ENCODE data around the gene MDP1. TPM values are rescaled to one million over a fixed set of nuclear protein-coding genes. Genes with fewer than 3 reads are reported as not detected.
"Not testable (repeated sequence)": the region's sequence is repeated elsewhere in the genome, so short reads cannot be mapped to it uniquely, and the experiment has no call there.

The MDP1 gene
- total RNA-seq, 1 experiment from 2014 or later: 15.0 TPM

DNA sequence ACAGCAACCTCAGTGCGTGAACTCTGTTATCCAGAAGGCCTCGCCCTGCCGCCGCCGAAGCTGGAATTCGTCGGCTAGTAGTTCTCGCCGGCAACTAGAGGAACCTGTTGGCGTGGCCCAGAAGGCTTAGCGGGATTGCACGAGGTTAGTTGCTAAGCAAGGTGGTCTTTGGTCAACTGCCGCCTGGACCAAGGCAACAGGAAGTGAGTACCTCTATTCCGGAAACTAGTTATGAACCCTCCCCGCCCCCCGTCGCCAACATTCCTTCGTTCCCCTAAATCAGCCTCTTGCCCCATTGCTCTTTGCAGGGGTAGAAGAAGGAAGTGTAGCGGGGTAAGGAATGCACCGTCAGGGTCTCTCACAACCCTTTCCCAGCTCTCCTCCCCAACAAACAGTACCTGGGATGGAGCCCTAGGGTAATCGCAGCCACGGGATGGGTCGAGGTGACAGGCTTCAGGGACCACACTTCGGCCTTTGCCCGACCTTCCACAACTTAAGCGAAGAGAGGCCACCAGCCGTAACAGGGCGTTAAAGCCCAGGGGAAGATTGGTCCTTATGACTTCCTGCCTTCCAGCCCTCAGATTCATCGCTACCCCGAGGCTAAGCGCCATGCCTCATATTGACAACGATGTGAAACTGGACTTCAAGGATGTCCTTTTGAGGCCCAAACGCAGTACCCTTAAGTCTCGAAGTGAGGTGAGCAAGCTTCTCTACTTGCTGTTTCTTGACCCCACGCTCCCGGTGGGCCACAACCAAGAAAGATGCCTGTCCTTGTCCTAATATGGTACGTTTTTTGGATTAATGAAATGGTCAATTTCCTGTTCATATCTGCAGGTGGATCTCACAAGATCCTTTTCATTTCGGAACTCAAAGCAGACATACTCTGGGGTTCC lies 17.0 kb upstream of the MDP1 start, which contains the start of gene GMPR2:
GMPR2 (plus strand) TSS at position 285 of the 893 bp plus-strand sequence; CDS start at position 610, 325 bp downstream.
- no peak for DNase-seq (ENCODE audit: extremely low read depth, low read depth)

DNA sequence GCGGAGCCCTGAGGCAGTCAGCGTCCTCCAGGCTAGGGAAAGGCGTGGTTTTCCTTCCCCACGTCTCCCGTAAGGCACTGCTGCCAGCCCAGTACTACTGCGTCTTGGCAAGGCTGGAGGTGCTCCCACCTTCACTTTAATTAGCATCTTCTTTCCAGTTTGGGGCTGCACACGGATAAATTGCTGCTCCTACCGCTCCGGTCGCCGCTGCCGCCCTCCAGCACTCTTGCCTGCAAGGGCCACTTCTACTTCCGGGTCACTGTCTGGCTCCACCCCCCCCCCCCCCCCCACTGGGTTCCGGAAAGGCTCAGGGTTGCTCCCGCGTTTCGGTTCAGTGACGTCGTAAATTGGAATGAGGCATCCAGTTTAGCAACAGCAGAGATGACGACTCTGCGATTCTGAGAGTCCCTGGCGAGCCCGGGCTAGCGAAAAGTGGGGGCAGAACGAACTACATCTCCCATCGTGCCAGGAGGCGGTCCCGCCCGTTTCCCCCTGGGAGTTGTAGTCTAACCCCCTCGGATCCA lies 16.3 kb upstream of the MDP1 start, which contains the start of gene NEDD8:
NEDD8 (minus strand) TSS at position 247 of the 524 bp plus-strand sequence; CDS start at position 147, 100 bp downstream.
- peak; percentile 96 for DNase-seq (ENCODE audit: extremely low read depth, low read depth)

DNA sequence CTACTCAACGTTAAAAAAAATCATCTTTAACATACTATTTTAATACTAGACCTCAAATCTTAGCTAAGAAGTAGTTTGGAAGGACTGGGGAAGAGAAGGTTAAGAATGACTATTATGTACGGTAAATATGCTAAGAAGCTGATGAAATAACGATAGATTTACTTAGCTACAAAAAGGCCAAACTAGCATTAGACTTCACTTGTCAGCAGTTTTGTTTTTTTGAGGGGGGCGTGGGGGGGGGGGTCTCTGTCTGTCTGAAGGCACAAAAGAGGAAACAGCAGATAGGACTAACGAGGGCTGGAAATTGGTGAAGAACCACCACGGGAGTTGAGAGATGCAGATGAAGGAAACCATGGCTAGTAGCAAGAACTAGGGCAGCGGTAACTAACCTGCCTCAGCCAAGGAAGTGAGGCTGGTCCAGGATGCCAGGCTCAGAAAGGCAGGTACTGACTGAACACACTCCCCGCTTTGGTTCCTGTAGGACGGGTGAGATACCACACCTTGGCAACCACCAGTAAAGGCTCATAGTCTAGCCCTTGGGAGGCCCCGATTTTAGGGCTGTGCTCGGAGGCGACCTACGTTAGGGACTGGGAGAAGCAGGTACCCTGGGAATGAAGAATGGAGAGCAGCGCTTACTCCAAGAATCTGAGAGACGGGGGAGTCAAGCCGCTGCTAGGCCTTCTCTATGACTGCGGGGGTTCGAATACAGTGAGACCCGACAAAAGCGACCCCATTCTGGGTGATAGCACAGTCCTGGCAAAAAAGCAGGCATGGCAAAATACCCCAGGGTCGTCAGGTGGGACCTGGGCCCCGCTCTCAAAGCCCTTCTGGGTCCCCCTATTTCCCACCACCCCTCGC lies 15.6 kb upstream of the MDP1 start:
- no peak for DNase-seq (ENCODE audit: extremely low read depth, low read depth)

GRCh38 chr14:24228902-24229301 lies 13.0 kb upstream of the MDP1 start:
- no peak for DNase-seq (ENCODE audit: extremely low read depth, low read depth)

- DNase-seq (ENCODE audit: extremely low read depth, low read depth): no peak
These were observed 10.6 kb upstream of the MDP1 start for GRCh38 chr14:24226473-24226872.

GRCh38 chr14:24224618-24225071 lies 8.8 kb upstream of the MDP1 start:
- no peak for DNase-seq (ENCODE audit: extremely low read depth, low read depth)

- DNase-seq (ENCODE audit: extremely low read depth, low read depth): not testable (repeated sequence)
These were observed 7.1 kb upstream of the MDP1 start for GRCh38 chr14:24222987-24223386.

GRCh38 chr14:24219521-24219920 lies 3.7 kb upstream of the MDP1 start:
- no peak for DNase-seq (ENCODE audit: extremely low read depth, low read depth)

GRCh38 chr14:24219080-24219479 lies 3.2 kb upstream of the MDP1 start:
- no peak for DNase-seq (ENCODE audit: extremely low read depth, low read depth)

GRCh38 chr14:24216876-24217275 lies 1.0 kb upstream of the MDP1 start:
- DNase-seq (ENCODE audit: extremely low read depth, low read depth): not testable (repeated sequence)

GRCh38 chr14:24216345-24216699 lies 456 bp upstream of the MDP1 start:
- DNase-seq (ENCODE audit: extremely low read depth, low read depth): no peak

DNA sequence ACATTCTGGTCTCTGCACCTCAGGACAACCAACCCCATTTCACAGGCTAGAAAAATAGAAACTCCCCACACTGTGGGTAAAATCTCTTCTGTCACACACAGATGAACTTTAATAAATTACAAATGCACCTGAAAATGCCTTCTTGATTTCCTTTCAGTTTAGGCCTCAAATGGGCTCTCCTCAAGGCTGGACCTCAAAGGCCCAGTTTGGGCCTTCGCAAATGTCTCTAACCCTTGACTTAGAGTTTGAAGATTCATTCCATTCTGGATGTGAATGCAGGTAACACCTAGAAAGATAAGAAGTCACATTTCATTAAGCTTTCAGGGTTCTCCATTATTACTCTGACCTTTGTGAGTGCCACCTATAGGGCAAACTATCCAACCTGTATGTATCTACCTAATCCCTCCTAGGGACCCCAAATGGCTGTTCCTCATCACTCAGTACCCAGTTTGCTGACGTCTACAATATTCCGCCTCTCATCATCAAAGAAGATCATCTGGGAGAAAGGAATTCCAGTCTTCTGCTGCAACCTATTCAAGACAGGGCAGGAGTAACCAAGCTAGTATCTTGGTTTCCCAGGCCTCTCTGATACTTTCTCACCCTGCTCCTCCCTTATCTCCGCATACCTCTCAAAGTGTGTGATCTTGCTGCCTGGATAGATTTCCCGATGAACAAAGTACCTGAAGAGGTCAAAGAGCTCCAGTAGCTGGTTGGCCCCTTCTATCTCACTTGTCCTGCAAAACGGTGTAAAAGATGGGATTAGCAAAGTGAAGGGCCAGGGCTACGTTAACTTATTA lies 1.8 kb downstream of the MDP1 start:
- no peak for DNase-seq (ENCODE audit: extremely low read depth, low read depth)

- peak; percentile 96 for DNase-seq (ENCODE audit: extremely low read depth, low read depth)
These were observed 2.7 kb downstream of the MDP1 start, which contains the start of gene CHMP4A for GRCh38 chr14:24212924-24213865. CHMP4A (minus strand) TSS chr14:24213488; CDS start chr14:24213439, 49 bp downstream.

DNA sequence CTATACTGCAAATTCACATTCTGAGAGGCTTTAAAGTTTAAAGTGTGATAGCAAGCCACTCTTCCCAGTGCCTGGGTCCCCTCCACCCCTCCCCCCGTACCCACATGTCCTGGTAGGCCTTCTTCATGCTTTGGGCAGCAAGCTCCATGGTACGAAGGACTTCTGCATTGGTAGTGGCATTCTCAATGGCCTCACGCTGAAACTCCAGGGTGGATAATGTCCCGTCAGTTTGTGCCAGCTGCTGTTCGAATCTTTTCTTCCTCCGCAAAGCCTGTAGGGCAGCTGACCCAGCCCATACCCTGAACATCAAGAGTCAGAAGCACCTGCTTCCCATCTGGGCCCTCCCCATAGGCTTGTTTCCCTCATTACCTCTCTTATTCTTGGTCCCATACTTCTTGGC lies 4.6 kb downstream of the MDP1 start:
- no peak for DNase-seq (ENCODE audit: extremely low read depth, low read depth)

GRCh38 chr14:24207625-24208024 lies 8.2 kb downstream of the MDP1 start:
- DNase-seq (ENCODE audit: extremely low read depth, low read depth): no peak

DNA sequence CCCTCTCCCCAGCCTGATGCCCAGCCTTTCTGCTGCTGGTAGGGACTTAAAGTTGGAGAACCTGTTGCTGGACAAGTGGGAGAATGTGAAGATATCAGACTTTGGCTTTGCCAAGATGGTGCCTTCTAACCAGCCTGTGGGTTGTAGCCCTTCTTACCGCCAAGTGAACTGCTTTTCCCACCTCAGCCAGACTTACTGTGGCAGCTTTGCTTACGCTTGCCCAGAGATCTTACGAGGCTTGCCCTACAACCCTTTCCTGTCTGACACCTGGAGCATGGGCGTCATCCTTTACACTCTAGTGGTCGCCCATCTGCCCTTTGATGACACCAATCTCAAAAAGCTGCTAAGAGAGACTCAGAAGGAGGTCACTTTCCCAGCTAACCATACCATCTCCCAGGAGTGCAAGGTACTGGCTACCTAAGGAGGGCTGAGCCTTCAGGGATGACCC lies 8.7 kb downstream of the MDP1 start:
- no peak for DNase-seq (ENCODE audit: extremely low read depth, low read depth)

DNA sequence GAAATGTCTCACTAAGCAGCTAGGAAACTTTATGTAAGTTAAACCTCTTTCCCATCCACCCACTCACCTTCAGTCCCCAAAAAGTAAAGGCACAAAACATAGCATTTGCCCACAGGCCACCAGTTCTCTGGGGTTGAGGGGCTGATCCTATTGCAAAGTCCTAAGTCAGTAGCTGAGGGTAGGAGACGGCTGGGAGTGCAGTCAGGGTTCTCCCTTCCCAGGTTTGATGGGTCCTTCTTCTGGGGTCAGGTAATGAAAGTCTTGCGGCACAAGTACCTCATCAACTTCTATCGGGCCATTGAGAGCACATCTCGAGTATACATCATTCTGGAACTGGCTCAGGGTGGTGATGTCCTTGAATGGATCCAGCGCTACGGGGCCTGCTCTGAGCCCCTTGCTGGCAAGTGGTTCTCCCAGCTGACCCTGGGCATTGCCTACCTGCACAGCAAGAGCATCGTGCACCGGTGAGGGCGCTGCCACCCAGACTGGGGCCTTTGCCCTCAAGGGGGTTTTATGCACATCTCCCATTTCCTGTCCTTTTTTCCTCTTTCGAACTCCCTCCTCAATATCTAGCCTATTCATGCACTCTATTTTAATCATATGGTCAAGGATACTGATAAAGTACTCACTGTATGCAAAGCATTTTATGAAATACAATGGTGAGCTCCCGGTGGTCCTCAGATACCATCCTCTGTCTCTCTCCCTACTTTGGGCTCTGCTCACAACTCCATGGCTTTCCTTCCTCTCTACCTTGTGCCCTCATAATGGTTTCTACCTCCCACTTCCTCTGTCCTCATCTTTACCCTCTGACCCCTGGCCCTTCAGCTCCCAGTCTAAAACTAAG lies 9.4 kb downstream of the MDP1 start:
- no peak for DNase-seq (ENCODE audit: extremely low read depth, low read depth)
